Fibroblast of mammary gland (primary cell): ENCODE data around the gene WDR18.

Experiments
- DNase-seq: peaks from one replicate; pipeline ENCODE4 v3.0.0-alpha.2; 2010; ENCODE audit warnings: low read depth
- H3K4me3 ChIP-seq: 2 replicates; pipeline ENCODE4 v1.5.1; 2011; ENCODE audit warnings: low read depth, mild to moderate bottlenecking, low read length, moderate library complexity; ENCODE audit not compliant: control insufficient read depth
- CTCF ChIP-seq: conservative IDR thresholded peaks from 2 replicates; pipeline ENCODE4 v1.5.1; 2011; ENCODE audit warnings: low read depth, low read length, inconsistent platforms; ENCODE audit not compliant: control insufficient read depth, insufficient read depth

The WDR18 gene

GRCh38 chr19:976476-976875 lies 7.7 kb upstream of the WDR18 start:
- H3K4me3 ChIP-seq: no peak overlapping the region
- TF ChIP-seq CTCF: no peak
- DNase-seq: no peak

GRCh38 chr19:977058-977464 lies 7.1 kb upstream of the WDR18 start:
- H3K4me3 ChIP-seq: no peak overlapping the region
- no peak for DNase-seq
- no peak for TF ChIP-seq CTCF

GRCh38 chr19:979318-979741 lies 4.8 kb upstream of the WDR18 start:
- no peak overlapping the region for H3K4me3 ChIP-seq
- TF ChIP-seq CTCF: no peak
- DNase-seq: no peak

GRCh38 chr19:980133-980998 lies 3.8 kb upstream of the WDR18 start:
- H3K4me3 ChIP-seq: no peak overlapping the region
- peak; percentile 24 for DNase-seq
- no peak for TF ChIP-seq CTCF

GRCh38 chr19:982567-983170 lies 1.5 kb upstream of the WDR18 start:
- peak; percentile 35 for DNase-seq
- peak overlapping the region; percentile 15 for H3K4me3 ChIP-seq
- no peak for TF ChIP-seq CTCF

- H3K4me3 ChIP-seq: no peak overlapping the region
- no peak for TF ChIP-seq CTCF
- no peak for DNase-seq
These were observed 1.9 kb downstream of the WDR18 start for GRCh38 chr19:986083-986482.
